ENCODE measurements around the gene PRODH.
"Not testable (repeated sequence)": the region's sequence is repeated elsewhere in the genome, so short reads cannot be mapped to it uniquely, and the experiment has no call there.

The PRODH gene

GRCh38 chr22:18966748-18967147, 30.7 kb upstream of the PRODH start:
- peaks cover 3% of the 10 kb centered on the region for H3K79me2 ChIP-seq (ENCODE audit: control insufficient read depth, insufficient read depth, low read length, poor library complexity)
- DNase-seq: no peak
- no peak overlapping the region for H3K4me3 ChIP-seq (ENCODE audit: low read depth, low read length)
- H2BK12ac ChIP-seq (ENCODE audit: low read length): no peak overlapping the region
- H3K4ac ChIP-seq (ENCODE audit: low read depth, low read length): no peak overlapping the region
- peaks cover 2% of the 10 kb centered on the region for H3K9me3 ChIP-seq (ENCODE audit: insufficient read depth, low read depth, low read length)
- H3K4me2 ChIP-seq (ENCODE audit: low read length): no peak overlapping the region
- no peak overlapping the region for H2BK5ac ChIP-seq (ENCODE audit: low read depth, low read length, poor library complexity)
- no peak overlapping the region for H4K8ac ChIP-seq (ENCODE audit: low read depth, low read length)
- H3K4me1 ChIP-seq (ENCODE audit: control insufficient read depth in 1 of 2, insufficient read depth in 2 of 2, low read length in 2 of 2): peaks cover 4% of the 10 kb centered on the region in 2 experiments
- H3K36me3 ChIP-seq (ENCODE audit: control insufficient read depth in 1 of 2, insufficient read depth in 2 of 2, low read length in 2 of 2): no peaks in the 10 kb centered on the region
- H2AFZ ChIP-seq (ENCODE audit: insufficient read depth, low read length, poor library complexity): no peak overlapping the region
- H2AK5ac ChIP-seq (ENCODE audit: low read length): no peak overlapping the region
- H4K91ac ChIP-seq (ENCODE audit: low read depth, low read length): no peak overlapping the region
- no peak overlapping the region for H3K9ac ChIP-seq (ENCODE audit: low read length)
- H2BK120ac ChIP-seq (ENCODE audit: insufficient read depth, low read length, poor library complexity): no peak overlapping the region
- H3K23ac ChIP-seq (ENCODE audit: low read length): no peak overlapping the region
- H3K79me1 ChIP-seq (ENCODE audit: low read length): no peaks in the 10 kb centered on the region
- no peaks in the 10 kb centered on the region for H3K27me3 ChIP-seq (ENCODE audit: insufficient read depth, low read length)
- H3K14ac ChIP-seq (ENCODE audit: low read length): no peak overlapping the region
- H3K27ac ChIP-seq (ENCODE audit: low read depth, low read length): no peak overlapping the region
- H3K18ac ChIP-seq (ENCODE audit: low read length): no peak overlapping the region
- WGBS (ENCODE audit: extremely low coverage, insufficient coverage, insufficient read length): no CpG with 5 or more reads among the region's 7 CpGs
- H4K12ac ChIP-seq (ENCODE audit: low read depth, low read length): no peak overlapping the region

- H2AFZ ChIP-seq (ENCODE audit: insufficient read depth, low read length, poor library complexity): no peak overlapping the region
- no peak for DNase-seq
- no peak overlapping the region for H3K9ac ChIP-seq (ENCODE audit: low read length)
- no peak overlapping the region for H3K27ac ChIP-seq (ENCODE audit: low read depth, low read length)
- no peak overlapping the region for H2BK12ac ChIP-seq (ENCODE audit: low read length)
- H3K79me1 ChIP-seq (ENCODE audit: low read length): no peaks in the 10 kb centered on the region
- H2AK5ac ChIP-seq (ENCODE audit: low read length): no peak overlapping the region
- H3K36me3 ChIP-seq (ENCODE audit: control insufficient read depth in 1 of 2, insufficient read depth in 2 of 2, low read length in 2 of 2): no peaks in the 10 kb centered on the region
- peaks cover 3% of the 10 kb centered on the region for H3K79me2 ChIP-seq (ENCODE audit: control insufficient read depth, insufficient read depth, low read length, poor library complexity)
- no peak overlapping the region for H3K4me3 ChIP-seq (ENCODE audit: low read depth, low read length)
- no peak overlapping the region for H3K4me2 ChIP-seq (ENCODE audit: low read length)
- H3K27me3 ChIP-seq (ENCODE audit: insufficient read depth, low read length): no peaks in the 10 kb centered on the region
- H3K23ac ChIP-seq (ENCODE audit: low read length): no peak overlapping the region
- H3K18ac ChIP-seq (ENCODE audit: low read length): no peak overlapping the region
- H4K91ac ChIP-seq (ENCODE audit: low read depth, low read length): no peak overlapping the region
- WGBS (ENCODE audit: extremely low coverage, insufficient coverage, insufficient read length): no CpG with 5 or more reads among the region's 14 CpGs
- H4K8ac ChIP-seq (ENCODE audit: low read depth, low read length): no peak overlapping the region
- peaks cover 2% of the 10 kb centered on the region for H3K9me3 ChIP-seq (ENCODE audit: insufficient read depth, low read depth, low read length)
- H3K4me1 ChIP-seq (ENCODE audit: control insufficient read depth in 1 of 2, insufficient read depth in 2 of 2, low read length in 2 of 2): no peaks in the 10 kb centered on the region
- H4K12ac ChIP-seq (ENCODE audit: low read depth, low read length): no peak overlapping the region
- H3K14ac ChIP-seq (ENCODE audit: low read length): no peak overlapping the region
- H2BK120ac ChIP-seq (ENCODE audit: insufficient read depth, low read length, poor library complexity): no peak overlapping the region
- no peak overlapping the region for H2BK5ac ChIP-seq (ENCODE audit: low read depth, low read length, poor library complexity)
- H3K4ac ChIP-seq (ENCODE audit: low read depth, low read length): no peak overlapping the region
Measured at GRCh38 chr22:18965526-18966421, 29.7 kb upstream of the PRODH start.

DNA sequence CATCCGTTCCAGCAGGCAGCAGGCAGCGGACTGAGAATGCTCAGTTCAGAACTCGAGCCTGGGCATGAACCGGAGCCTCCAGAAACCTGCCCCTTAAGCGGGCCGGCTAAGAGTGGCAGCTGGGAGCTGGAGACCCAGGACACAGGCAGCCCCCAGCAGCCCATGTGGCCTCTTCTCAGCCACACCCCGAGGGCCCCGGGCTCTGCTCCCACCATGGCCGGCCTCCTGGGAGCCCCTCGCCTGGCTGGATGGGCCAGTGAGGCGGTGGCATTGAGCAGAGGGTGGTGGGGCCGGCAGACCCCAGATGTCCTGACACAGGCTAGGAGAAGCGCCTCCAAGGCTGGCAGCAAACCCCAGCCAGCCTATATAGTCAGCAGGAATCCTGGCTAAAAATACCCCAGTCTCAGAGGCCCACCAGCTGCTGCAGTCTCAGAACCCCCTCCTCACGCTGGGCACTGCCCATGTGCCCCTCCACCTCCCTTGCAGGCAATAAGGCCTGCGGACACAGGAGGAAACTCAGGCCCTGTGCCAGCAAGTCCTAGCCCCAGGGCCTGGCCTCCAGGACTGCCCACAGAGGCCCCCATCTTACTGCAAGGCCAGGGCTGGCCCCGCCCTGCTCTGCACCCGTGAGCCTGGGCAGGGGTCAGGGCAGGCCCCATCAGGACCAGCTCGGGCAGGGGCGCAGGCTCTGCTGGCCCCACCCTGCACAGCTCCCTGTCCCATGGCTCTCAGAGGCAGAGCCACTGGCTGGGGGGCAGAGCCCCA, 28.6 kb upstream of the PRODH start:
- not testable (repeated sequence) for H3K79me2 ChIP-seq (ENCODE audit: control insufficient read depth, insufficient read depth, low read length, poor library complexity); H4K12ac ChIP-seq (ENCODE audit: low read depth, low read length); H3K27ac ChIP-seq (ENCODE audit: low read depth, low read length); H2BK120ac ChIP-seq (ENCODE audit: insufficient read depth, low read length, poor library complexity); H3K23ac ChIP-seq (ENCODE audit: low read length); H4K8ac ChIP-seq (ENCODE audit: low read depth, low read length); H3K4me3 ChIP-seq (ENCODE audit: low read depth, low read length); H3K4ac ChIP-seq (ENCODE audit: low read depth, low read length); H2BK12ac ChIP-seq (ENCODE audit: low read length); H2AFZ ChIP-seq (ENCODE audit: insufficient read depth, low read length, poor library complexity); H3K18ac ChIP-seq (ENCODE audit: low read length); H3K14ac ChIP-seq (ENCODE audit: low read length); H3K9ac ChIP-seq (ENCODE audit: low read length); H3K9me3 ChIP-seq (ENCODE audit: insufficient read depth, low read depth, low read length); H3K36me3 ChIP-seq (ENCODE audit: control insufficient read depth in 1 of 2, insufficient read depth in 2 of 2, low read length in 2 of 2); H3K4me1 ChIP-seq (ENCODE audit: control insufficient read depth in 1 of 2, insufficient read depth in 2 of 2, low read length in 2 of 2); H3K4me2 ChIP-seq (ENCODE audit: low read length); H4K91ac ChIP-seq (ENCODE audit: low read depth, low read length); DNase-seq; H2AK5ac ChIP-seq (ENCODE audit: low read length); H2BK5ac ChIP-seq (ENCODE audit: low read depth, low read length, poor library complexity); H3K79me1 ChIP-seq (ENCODE audit: low read length); H3K27me3 ChIP-seq (ENCODE audit: insufficient read depth, low read length)
- WGBS (ENCODE audit: extremely low coverage, insufficient coverage, insufficient read length): no CpG with 5 or more reads among the region's 19 CpGs

DNA sequence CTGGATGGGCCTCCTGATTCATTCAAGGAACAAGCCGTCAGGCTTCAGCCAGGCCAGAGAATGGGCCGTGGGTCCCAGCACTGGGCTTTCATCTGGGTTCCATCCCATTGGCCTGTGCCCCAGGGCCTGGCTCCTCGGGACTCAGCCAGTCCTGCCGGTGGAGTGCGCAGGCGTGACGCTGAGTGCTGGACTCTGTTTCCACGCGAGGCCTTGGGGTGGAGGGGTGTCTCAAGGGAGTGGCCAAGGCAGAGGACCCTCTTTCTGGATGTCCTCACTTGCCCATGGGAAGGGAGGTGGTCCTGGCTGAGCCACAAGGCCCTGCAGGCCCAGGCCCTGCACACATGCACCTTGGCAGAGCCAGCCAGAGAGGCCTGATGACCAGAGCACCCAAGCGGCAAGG, 28.0 kb upstream of the PRODH start:
- H3K79me1 ChIP-seq (ENCODE audit: low read length); H3K9ac ChIP-seq (ENCODE audit: low read length); H3K4me2 ChIP-seq (ENCODE audit: low read length); H2AK5ac ChIP-seq (ENCODE audit: low read length); H3K36me3 ChIP-seq (ENCODE audit: control insufficient read depth in 1 of 2, insufficient read depth in 2 of 2, low read length in 2 of 2); H4K91ac ChIP-seq (ENCODE audit: low read depth, low read length); H3K79me2 ChIP-seq (ENCODE audit: control insufficient read depth, insufficient read depth, low read length, poor library complexity); H3K9me3 ChIP-seq (ENCODE audit: insufficient read depth, low read depth, low read length); H2AFZ ChIP-seq (ENCODE audit: insufficient read depth, low read length, poor library complexity); H3K18ac ChIP-seq (ENCODE audit: low read length); H3K4ac ChIP-seq (ENCODE audit: low read depth, low read length); DNase-seq; H2BK12ac ChIP-seq (ENCODE audit: low read length); H4K8ac ChIP-seq (ENCODE audit: low read depth, low read length); H3K27ac ChIP-seq (ENCODE audit: low read depth, low read length); H3K4me3 ChIP-seq (ENCODE audit: low read depth, low read length); H2BK5ac ChIP-seq (ENCODE audit: low read depth, low read length, poor library complexity); H4K12ac ChIP-seq (ENCODE audit: low read depth, low read length); H3K14ac ChIP-seq (ENCODE audit: low read length); H3K4me1 ChIP-seq (ENCODE audit: control insufficient read depth in 1 of 2, insufficient read depth in 2 of 2, low read length in 2 of 2); H3K23ac ChIP-seq (ENCODE audit: low read length); H3K27me3 ChIP-seq (ENCODE audit: insufficient read depth, low read length); H2BK120ac ChIP-seq (ENCODE audit: insufficient read depth, low read length, poor library complexity): not testable (repeated sequence)
- WGBS (ENCODE audit: extremely low coverage, insufficient coverage, insufficient read length): no CpG with 5 or more reads among the region's 10 CpGs
